Measurements from ENCODE around the gene ADCY10. TPM values are rescaled to one million over a fixed set of nuclear protein-coding genes. Genes with fewer than 3 reads are reported as not detected.
"Not testable (repeated sequence)": the region's sequence is repeated elsewhere in the genome, so short reads cannot be mapped to it uniquely, and the experiment has no call there.

The ADCY10 gene
- total and polyA plus RNA-seq, 2 experiments from 2014 or later, result not detected

DNA sequence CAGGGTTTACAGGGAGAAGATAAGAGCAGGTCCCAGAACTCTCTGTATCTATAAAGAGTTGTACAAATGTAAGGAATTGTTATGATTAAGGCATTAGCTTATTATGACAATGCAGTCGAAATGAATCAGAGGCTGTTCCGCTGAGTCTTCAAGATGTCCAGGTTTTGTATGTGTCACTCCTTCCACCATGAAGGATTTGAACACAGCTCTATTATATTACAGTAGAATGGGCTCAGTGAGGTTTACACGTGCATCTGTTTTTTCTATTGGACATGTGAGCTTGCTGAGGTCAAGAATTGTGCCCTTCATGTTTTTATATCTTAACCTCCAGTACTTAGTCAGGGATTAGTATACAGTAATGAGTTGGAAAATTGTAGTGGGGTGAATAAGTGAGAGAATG, 105.8 kb downstream of the ADCY10 start:
- Histone ChIP-seq H3K4me1 (ENCODE audit: insufficient read depth) (no peaks in the 10 kb centered on the region), H3K36me3 (ENCODE audit: insufficient read depth) (no peaks in the 10 kb centered on the region), H3F3A (replicated peaks; ENCODE audit: low read depth) (0 out of 2 replicates have a peak, but pooled peaks cover 2% of the 10 kb centered on the region), H3K27ac (ENCODE audit: low read depth) (no peak overlapping the region), H3K9me2 (ENCODE audit: insufficient read depth) (peaks cover 9% of the 10 kb centered on the region; the same call in 1 of the 2 replicates), H3K27me3 (ENCODE audit: insufficient read depth) (no peaks in the 10 kb centered on the region), H3K4me2 (no peak overlapping the region), H3K4me3 (no peak overlapping the region), H4K20me1 (replicated peaks; ENCODE audit: insufficient read depth) (no peaks in the 10 kb centered on the region), H3K79me2 (replicated peaks; ENCODE audit: insufficient read depth) (no peaks in the 10 kb centered on the region), H2AFZ (no peak overlapping the region)
- ATAC-seq, result no peak
- peaks cover 20% of the 10 kb centered on the region for H3K36me3 Mint-ChIP-seq (ENCODE audit: low read depth)
- no peak overlapping the region for H3K4me3 Mint-ChIP-seq
- H3K4me1 Mint-ChIP-seq, result no peaks in the 10 kb centered on the region; the same call in 2 of the 3 replicates
- no peak overlapping the region for H3K27ac Mint-ChIP-seq
- TF ChIP-seq ZNF331 (CRISPR knock-in tag; IDR thresholded peaks at IDR 0.05; ENCODE audit: low read depth), result no peak
- no peak for TF ChIP-seq ZNF462 (CRISPR knock-in tag; IDR thresholded peaks at IDR 0.05)
- peaks cover 4% of the 10 kb centered on the region for H3K27me3 Mint-ChIP-seq (ENCODE audit: insufficient read depth, low read depth, poor library complexity)
- peaks cover 35% of the 10 kb centered on the region for H3K9me3 Mint-ChIP-seq
- no peak for DNase-seq (ENCODE audit: low spot score)

DNA sequence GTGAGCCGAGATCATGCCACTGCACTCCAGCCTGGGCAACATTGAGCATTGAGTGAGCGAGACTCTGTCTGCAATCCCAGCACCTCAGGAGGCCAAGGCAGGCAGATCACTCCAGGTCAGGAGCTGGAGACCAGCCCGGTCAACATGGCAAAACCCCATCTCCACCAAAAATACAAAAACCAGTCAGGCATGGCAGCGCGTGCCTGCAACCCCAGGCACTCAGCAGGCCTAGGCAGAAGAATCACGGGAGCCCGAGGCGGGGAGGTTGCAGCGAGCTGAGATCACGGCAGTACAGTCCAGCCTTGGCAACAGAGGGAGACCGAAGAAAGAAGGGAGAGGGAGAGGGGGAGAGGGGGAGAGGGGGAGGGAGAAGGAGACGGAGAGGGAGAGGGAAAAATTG, 107.3 kb downstream of the ADCY10 start:
- H3K9me2 ChIP-seq (ENCODE audit: insufficient read depth); H3K4me3 ChIP-seq; H3K27me3 Mint-ChIP-seq (ENCODE audit: insufficient read depth, low read depth, poor library complexity); H3K4me3 Mint-ChIP-seq; H3K27me3 ChIP-seq (ENCODE audit: insufficient read depth); ATAC-seq; H4K20me1 ChIP-seq (replicated peaks; ENCODE audit: insufficient read depth); H3K27ac ChIP-seq (ENCODE audit: low read depth); H3K36me3 ChIP-seq (ENCODE audit: insufficient read depth); H3K4me1 Mint-ChIP-seq; H3K79me2 ChIP-seq (replicated peaks; ENCODE audit: insufficient read depth); DNase-seq (ENCODE audit: low spot score); H3F3A ChIP-seq (replicated peaks; ENCODE audit: low read depth); H3K4me2 ChIP-seq; H3K27ac Mint-ChIP-seq; H2AFZ ChIP-seq; H3K4me1 ChIP-seq (ENCODE audit: insufficient read depth): not testable (repeated sequence)
- Mint-ChIP-seq H3K36me3 (ENCODE audit: low read depth) (peaks cover 29% of the 10 kb centered on the region), H3K9me3 (peaks cover 41% of the 10 kb centered on the region)

DNA sequence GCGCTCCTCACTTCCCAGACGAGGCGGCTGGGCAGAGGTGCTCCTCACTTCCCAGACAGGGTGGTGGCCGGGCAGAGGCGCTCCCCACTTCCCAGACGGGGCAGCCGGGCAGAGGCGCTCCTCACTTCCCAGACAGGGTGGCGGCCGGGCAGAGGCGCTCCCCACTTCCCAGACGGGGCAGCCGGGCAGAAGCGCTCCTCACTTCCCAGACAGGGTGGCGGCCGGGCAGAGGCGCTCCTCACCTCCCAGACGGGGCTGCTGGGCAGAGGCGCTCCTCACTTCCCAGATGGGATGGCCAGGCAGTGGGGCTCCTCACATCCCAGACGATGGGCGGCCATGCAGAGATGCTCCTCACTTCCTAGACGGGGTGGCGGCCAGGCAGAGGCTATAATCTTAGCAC, 107.7 kb downstream of the ADCY10 start:
- not testable (repeated sequence) for H3K27me3 ChIP-seq (ENCODE audit: insufficient read depth); H3K4me3 ChIP-seq; ATAC-seq; H3K79me2 ChIP-seq (replicated peaks; ENCODE audit: insufficient read depth); H3F3A ChIP-seq (replicated peaks; ENCODE audit: low read depth); H3K27ac Mint-ChIP-seq; H3K4me3 Mint-ChIP-seq; H3K4me1 ChIP-seq (ENCODE audit: insufficient read depth); H3K4me1 Mint-ChIP-seq; H3K27ac ChIP-seq (ENCODE audit: low read depth); DNase-seq (ENCODE audit: low spot score); H2AFZ ChIP-seq; H4K20me1 ChIP-seq (replicated peaks; ENCODE audit: insufficient read depth); H3K4me2 ChIP-seq; H3K9me2 ChIP-seq (ENCODE audit: insufficient read depth); H3K27me3 Mint-ChIP-seq (ENCODE audit: insufficient read depth, low read depth, poor library complexity); H3K36me3 ChIP-seq (ENCODE audit: insufficient read depth)
- Mint-ChIP-seq H3K36me3 (ENCODE audit: low read depth) (peaks cover 29% of the 10 kb centered on the region), H3K9me3 (peaks cover 42% of the 10 kb centered on the region)

Measured in GM23338 (cell line).